Measurements from ENCODE around the gene RHBDD2.
"Not testable (repeated sequence)": the region's sequence is repeated elsewhere in the genome, so short reads cannot be mapped to it uniquely, and the experiment has no call there.

DNA sequence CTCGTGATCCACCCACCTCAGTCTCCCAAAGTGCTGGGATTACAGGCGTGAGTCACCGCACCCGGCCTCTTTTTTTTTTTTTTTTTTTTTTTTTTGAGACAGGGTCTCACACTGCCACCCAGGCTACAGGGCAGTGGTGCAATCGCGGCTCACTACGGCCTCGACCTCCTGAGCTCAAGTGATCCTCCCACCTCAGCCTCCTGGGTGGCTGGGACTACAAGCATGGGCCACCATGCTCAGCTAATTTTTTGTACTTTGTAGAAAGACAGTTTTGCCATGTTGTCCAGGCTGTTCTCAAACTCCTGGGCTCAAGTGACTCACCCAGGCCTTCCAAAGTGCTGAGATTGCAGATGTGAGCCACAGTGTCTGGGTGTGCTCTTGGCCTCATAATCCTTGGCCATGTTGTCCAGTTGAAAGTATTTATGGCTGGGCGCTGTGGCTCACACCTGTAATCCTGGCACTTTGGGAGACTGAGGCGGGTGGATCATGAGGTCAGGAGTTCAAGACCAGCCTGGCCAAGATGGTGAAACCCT lies 24.0 kb upstream of the RHBDD2 start:
- TF ChIP-seq ZNF274 (IDR thresholded peaks at IDR 0.05; ENCODE audit: low read depth, low read length); YY1 (IDR thresholded peaks at IDR 0.05; ENCODE audit: insufficient read depth, insufficient read length): not testable (repeated sequence)

Data from NT2/D1 (cell line).